Kidney epithelial cell (primary cell): ENCODE measurements around the gene GGT6. TPM values are rescaled to one million over a fixed set of nuclear protein-coding genes. Genes with fewer than 3 reads are reported as not detected.

Experiments used
- DNase-seq: peaks from one replicate; pipeline ENCODE4 v3.0.0-alpha.2; 2010; ENCODE audit warnings: low read depth
- H3K27me3 ChIP-seq: 2 replicates; pipeline ENCODE4 v1.6.0; 2011; ENCODE audit warnings: low read length; ENCODE audit not compliant: control insufficient read depth, insufficient read depth
- H3K36me3 ChIP-seq: 2 replicates; pipeline ENCODE4 v1.5.1; 2011; ENCODE audit warnings: low read length; ENCODE audit not compliant: control insufficient read depth, insufficient read depth
- H3K4me3 ChIP-seq: 2 replicates; pipeline ENCODE4 v1.5.1; 2011; ENCODE audit warnings: low read depth, mild to moderate bottlenecking, control low read depth, low read length
- total RNA-seq: library from RNA; depleted of rRNA; stranded (reverse); fragments of >200 nt; gene quantifications from 2 replicates; pipeline ENCODE4 v1.2.3, GENCODE V29; 2015
- TF ChIP-seq, protein P1 (sequence below): IDR thresholded peaks from 2 replicates; pipeline ENCODE4 v1.5.1; 2011; ENCODE audit warnings: mild to moderate bottlenecking, moderate library complexity, low read length, control low read depth, inconsistent platforms; ENCODE audit not compliant: insufficient read depth, poor library complexity, severe bottlenecking

Gene GGT6
- total RNA-seq, 1 donor from 2014 or later = 0.38 TPM

DNA sequence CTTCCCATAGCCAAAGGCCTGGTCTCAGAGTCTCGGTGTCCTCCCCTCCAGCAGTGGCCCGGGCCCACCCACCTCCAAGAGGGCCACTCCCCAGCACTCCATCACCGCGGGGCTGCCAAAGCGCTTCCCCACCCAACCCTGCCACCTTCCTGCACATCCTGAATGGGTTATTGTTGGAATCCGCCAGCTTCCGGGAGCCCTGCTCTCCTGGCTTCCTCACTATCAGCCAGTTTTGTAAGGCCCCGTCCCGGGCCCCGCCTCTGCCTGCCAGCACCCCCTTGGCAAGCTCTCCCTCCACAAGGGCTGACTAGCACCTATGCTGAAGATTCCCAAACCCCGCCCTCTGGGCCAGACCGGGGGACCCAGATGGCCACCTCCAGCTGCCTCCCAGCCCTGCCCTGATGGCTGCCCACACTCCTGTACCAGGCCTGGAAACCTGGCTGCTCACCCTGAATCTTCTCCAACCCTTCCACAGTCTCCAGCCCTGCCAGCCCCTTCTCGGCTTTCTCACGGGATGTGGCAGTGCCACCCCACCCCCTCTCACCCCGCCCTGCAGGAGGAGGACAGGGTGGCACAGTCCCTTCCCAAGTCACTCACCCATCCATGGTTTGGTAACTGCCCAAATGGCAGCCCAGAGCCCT is 19.6 kb downstream of the GGT6 start:
- H3K36me3 ChIP-seq = peaks cover 5% of the 10 kb centered on the region
- TF ChIP-seq, protein P1, sequence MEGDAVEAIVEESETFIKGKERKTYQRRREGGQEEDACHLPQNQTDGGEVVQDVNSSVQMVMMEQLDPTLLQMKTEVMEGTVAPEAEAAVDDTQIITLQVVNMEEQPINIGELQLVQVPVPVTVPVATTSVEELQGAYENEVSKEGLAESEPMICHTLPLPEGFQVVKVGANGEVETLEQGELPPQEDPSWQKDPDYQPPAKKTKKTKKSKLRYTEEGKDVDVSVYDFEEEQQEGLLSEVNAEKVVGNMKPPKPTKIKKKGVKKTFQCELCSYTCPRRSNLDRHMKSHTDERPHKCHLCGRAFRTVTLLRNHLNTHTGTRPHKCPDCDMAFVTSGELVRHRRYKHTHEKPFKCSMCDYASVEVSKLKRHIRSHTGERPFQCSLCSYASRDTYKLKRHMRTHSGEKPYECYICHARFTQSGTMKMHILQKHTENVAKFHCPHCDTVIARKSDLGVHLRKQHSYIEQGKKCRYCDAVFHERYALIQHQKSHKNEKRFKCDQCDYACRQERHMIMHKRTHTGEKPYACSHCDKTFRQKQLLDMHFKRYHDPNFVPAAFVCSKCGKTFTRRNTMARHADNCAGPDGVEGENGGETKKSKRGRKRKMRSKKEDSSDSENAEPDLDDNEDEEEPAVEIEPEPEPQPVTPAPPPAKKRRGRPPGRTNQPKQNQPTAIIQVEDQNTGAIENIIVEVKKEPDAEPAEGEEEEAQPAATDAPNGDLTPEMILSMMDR = no peak
- H3K27me3 ChIP-seq = no peaks in the 10 kb centered on the region
- H3K4me3 ChIP-seq = no peak overlapping the region
- no peak for DNase-seq

DNA sequence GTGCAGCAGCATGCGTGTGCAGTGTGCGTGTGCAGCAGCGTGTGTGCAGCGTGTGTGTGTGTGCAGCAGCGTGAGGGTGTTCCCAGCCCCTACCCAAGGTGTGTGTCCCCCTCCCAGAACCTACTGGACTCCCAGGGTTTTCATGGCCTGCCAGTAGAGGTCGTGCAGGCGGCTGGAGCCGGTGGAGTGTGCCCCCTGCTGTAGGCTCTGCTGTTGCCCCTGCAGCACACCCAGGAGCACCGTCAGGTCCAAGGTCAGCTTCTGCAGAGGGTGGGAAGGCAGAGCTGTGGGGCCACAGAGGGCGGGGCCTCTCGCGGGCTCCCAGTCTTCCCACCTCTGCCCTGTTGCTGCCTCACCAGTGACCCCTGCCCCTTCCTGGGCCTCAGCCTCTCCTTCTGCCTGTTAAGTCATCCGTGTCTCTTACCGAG is 20.1 kb downstream of the GGT6 start:
- TF ChIP-seq, protein P1 = peak; percentile 61
- Histone ChIP-seq H3K27me3 (no peaks in the 10 kb centered on the region), H3K36me3 (peaks cover 5% of the 10 kb centered on the region), H3K4me3 (no peak overlapping the region)
- no peak for DNase-seq

DNA sequence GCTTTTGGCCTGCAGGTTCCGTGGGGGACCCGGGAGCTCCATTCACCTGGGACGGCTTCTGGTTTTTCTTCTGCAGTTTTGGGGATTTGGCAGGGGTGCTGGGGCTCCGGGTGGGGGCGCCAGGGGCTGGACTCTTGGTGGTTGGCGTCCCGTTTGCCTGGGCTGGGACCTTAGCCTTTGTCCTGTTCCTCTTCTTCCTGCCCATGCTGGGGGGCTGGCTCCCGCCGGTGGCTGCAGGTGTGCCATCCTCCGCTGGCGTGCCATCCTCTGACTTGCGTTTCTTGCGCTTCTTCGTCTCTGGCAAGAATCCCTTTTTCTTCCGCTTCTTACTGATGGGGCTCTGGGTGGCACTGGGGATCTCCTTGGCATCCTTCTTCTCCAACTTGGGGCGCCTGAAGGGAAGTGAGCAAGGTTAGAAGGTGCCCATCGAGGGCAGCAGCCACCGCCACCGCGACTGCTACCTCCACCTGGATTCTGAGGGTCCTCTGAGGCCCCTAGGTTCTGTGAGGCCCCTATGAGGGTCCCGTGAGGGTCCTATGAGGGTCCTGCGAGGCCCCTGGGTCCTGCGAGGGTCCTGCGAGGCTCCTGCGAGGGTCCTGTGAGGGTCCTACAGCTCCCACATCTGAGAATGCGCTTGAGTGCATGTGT is 20.7 kb downstream of the GGT6 start:
- TF ChIP-seq, protein P1 = no peak

DNA sequence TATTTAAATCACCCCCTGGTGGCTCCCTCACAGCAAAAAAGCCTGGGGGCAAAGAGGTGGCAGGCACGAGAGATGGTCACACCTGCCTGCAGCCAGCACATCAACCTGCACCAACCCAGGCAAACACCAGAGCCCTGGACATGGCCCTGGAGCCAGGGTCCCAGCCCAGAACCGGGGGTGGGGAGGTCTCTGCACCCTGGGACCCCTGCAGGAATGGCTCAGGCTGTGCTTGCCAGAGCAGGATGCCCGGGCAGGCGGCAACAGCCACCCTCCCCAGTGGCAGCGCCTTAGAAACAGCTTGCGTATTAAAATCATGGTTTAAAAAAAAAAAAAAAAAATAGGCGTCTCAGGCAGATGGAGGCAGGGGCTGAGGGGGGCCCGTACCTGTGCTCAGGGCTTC is 21.4 kb downstream of the GGT6 start:
- TF ChIP-seq, protein P1 = no peak
- no peaks in the 10 kb centered on the region for H3K27me3 ChIP-seq
- DNase-seq = no peak
- H3K36me3 ChIP-seq = peaks cover 5% of the 10 kb centered on the region
- H3K4me3 ChIP-seq = no peak overlapping the region

More for the DNA sequence above, 20.7 kb downstream of the GGT6 start:
- no peak for DNase-seq
- Histone ChIP-seq H3K36me3 (peaks cover 5% of the 10 kb centered on the region), H3K27me3 (no peaks in the 10 kb centered on the region), H3K4me3 (no peak overlapping the region)

DNA sequence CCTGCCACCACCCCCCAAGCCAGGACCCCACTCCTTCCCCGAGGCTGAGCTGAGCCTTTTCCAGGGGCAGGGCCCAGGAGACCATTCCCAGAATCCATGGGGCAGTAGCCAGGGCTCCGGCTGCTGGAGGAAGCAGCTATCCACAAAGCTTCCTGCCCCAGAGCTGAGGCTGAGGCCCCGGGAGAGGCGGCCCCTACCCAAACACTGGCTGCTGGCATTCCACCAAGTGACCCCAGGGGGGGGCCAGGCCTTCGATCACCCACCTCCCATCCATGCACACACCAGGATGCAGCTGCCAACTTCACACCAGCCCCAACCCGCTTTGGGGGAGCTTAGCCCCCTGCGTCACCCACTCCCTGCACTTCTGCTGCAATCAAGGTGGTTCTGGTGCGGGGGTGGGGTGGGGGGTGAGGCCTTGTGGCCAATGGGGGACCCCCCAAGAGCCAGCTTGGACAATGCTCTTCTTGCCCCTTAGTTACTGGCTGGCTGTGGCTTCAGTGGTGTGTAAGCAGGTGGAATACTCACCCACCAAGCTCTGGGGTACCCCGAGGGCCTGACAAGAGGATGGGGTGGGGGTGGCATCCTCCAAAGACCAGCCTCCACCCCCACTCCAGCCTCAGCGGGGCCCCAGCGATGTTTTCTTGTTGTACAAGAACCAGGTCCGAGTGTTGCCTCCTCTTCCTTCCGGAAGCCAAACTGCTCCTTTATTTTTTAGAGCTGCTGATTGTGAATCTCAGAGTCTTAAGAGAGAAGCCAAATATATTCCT is 22.0 kb downstream of the GGT6 start:
- Histone ChIP-seq H3K4me3 (no peak overlapping the region), H3K27me3 (no peaks in the 10 kb centered on the region), H3K36me3 (peaks cover 5% of the 10 kb centered on the region)
- TF ChIP-seq, protein P1 = no peak
- DNase-seq = no peak
